NB4 (cell line): ENCODE results near the gene WDR5.

Experiments
- CTCF ChIP-seq: IDR thresholded peaks from one replicate; pipeline ENCODE4 v1.5.1; 2012; ENCODE audit warnings: low read depth, low read length
- POLR2A ChIP-seq: IDR thresholded peaks from 2 replicates; pipeline ENCODE4 v1.6.1; 2011; ENCODE audit warnings: mild to moderate bottlenecking; ENCODE audit not compliant: insufficient read length; ENCODE audit errors: extremely low read depth

- TF ChIP-seq CTCF (no peak), POLR2A (no peak)
These were observed 27.1 kb downstream of the WDR5 start for GRCh38 chr9:134162926-134163370.
